GM18498 (cell line): ENCODE measurements around the gene WSB2.
"Not testable (repeated sequence)": the region's sequence is repeated elsewhere in the genome, so short reads cannot be mapped to it uniquely, and the experiment has no call there.

ENCODE experiments used
- ATAC-seq: cut with Tn5 transposase; IDR thresholded peaks from one replicate; pipeline ENCODE4 v1.9.1; 2021; ENCODE audit warnings: mild to moderate bottlenecking, moderate library complexity; ENCODE audit not compliant: unreplicated experiment

The WSB2 gene

DNA sequence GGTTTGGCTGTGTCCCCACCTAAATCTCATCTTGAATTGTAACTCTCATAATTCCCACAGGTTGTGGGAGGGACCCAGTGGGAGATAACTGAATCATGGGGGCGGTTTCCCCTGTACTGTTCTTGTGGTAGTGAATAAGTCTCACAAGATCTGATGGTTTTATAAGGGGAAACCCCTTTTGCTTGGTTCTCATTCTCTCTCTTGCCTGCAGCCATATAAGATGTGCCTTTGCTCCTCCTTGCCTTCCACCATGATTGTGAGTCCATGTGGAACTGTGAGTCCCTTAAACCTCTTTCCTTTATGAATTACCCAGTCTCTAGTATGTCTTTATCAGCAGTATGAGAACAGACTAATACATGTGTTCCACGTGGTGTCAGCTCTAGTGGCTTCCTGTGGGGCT is 61.2 kb downstream of the WSB2 start:
- not testable (repeated sequence) for ATAC-seq

GRCh38 chr12:117998719-117999118 is 62.3 kb downstream of the WSB2 start:
- no peak for ATAC-seq

DNA sequence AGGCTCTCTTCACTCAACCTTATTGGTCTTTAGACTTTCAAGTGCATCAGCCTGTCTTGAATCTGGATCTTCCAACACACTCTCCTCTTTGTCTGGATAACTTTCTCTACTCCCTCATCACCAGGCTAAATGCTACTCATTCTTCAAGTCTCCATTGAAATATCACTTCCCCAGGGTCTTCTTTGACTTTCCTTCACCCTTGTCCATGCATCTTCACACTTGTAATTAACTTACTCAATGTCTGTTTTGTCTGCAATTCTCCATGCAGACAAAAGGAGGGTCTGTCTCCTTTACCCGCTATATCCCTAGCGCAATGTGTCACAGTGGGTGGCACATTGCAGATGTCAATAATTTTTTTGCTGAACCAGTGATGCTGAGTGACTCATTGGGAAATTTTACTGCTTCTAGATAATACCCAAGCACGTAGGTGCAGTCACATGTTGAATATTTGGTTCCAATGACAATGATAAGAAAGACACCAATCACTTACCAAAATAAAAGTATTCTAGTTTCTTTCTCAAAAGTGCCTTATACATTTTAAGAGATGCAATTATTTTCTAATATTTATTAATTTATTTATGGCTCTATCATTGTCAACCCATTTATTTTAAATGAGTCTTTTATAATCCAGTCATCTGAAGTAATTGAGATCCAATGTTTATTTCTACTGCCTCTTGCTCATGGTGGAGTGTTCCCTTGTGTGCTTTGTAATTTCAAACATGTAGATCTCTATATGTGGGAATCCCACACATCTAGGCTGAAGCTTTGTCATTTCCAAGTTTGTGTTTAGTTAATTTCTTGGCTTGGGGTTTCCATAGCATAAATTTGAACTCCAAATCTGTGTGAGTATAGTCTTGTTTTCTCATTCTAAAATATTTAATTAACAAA is 66.2 kb downstream of the WSB2 start:
- no peak for ATAC-seq

GRCh38 chr12:117986705-117987469 is 74.1 kb downstream of the WSB2 start:
- ATAC-seq: no peak

DNA sequence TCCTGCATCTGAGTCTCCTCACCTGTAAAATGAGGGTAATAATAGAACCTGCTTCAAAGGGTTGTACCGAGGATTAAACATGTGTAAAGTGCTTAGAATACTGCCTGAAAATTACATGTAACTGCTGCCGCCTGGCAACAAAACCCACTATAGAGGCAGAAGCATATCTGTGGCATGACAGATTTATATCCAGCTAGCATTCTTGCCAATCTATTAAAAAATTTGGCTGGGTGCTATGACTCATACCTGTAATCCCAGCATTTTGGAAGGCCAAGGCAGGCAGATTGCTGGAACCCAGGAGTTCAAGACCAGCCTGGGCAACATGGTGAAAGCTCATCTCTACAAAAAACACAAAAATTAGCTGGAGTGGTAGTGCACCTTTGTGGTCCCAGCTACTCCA is 75.8 kb downstream of the WSB2 start:
- no peak for ATAC-seq
